H1 (cell line): ENCODE measurements around the gene ARHGEF3. TPM values are rescaled to one million over a fixed set of nuclear protein-coding genes. Genes with fewer than 3 reads are reported as not detected.

Experiments used
- CTCF ChIA-PET: fragments of 300-600 bp; sonication (Branson Sonifier 250); formaldehyde crosslinking; loops from one replicate; lab custom pipeline; 2021; ENCODE audit not compliant: partially characterized antibody; lab: Charles Lee
- POLR2A ChIA-PET: fragments of 300-600 bp; sonication (Branson Sonifier 250); formaldehyde crosslinking; loops from one replicate; lab custom pipeline; 2021; ENCODE audit warnings: inconsistent platforms; ENCODE audit not compliant: partially characterized antibody; lab: Charles Lee
- DNase-seq, 2 experiments: peaks; one replicate each; pipeline versions ENCODE4 v3.0.0 to v3.0.0-alpha.2; 2010 to 2022; ENCODE audit warnings: low spot score in 2 of 2, low read depth in 1 of 2, mixed read lengths in 1 of 2
- FAIRE-seq: peaks from 2 replicates; lab custom pipeline; 2011; peaks lifted over from hg19 to GRCh38; lab: Jason Lieb, UNC
- H2AFZ ChIP-seq: 2 replicates; pipeline ENCODE4 v1.8.1; 2012; ENCODE audit warnings: low read length, inconsistent platforms
- H2AK5ac ChIP-seq: 2 replicates; pipeline ENCODE4 v1.6.1; 2013; ENCODE audit warnings: low read depth, low read length
- H2BK120ac ChIP-seq: replicated peaks from 2 replicates; pipeline ENCODE3; 2013; ENCODE audit warnings: low read depth, low read length, inconsistent platforms
- H2BK12ac ChIP-seq: 2 replicates; pipeline ENCODE4 v1.6.1; 2013; ENCODE audit warnings: low read depth, low read length
- H2BK15ac ChIP-seq: 2 replicates; pipeline ENCODE4 v1.6.1; 2013; ENCODE audit warnings: low read length
- H2BK20ac ChIP-seq: 2 replicates; pipeline ENCODE4 v1.6.1; 2013; ENCODE audit warnings: low read length
- H2BK5ac ChIP-seq: 2 replicates; pipeline ENCODE4 v1.6.1; 2013; ENCODE audit warnings: low read depth, low read length
- H3K14ac ChIP-seq: 2 replicates; pipeline ENCODE4 v1.6.1; 2013; ENCODE audit warnings: inconsistent platforms; ENCODE audit not compliant: insufficient read length
- H3K18ac ChIP-seq: 2 replicates; pipeline ENCODE4 v1.6.1; 2013; ENCODE audit warnings: low read length; ENCODE audit errors: extremely low read depth
- H3K23ac ChIP-seq: 2 replicates; pipeline ENCODE4 v1.6.1; 2013; ENCODE audit warnings: inconsistent platforms; ENCODE audit not compliant: insufficient read length
- H3K23me2 ChIP-seq: 2 replicates; pipeline ENCODE4 v1.6.1; 2013; ENCODE audit warnings: low read depth, low read length
- H3K27ac ChIP-seq: 2 replicates; pipeline ENCODE4 v1.6.1; 2011; ENCODE audit warnings: low read depth, low read length, inconsistent platforms
- H3K27me3 ChIP-seq, 4 experiments: replicated peaks in 1 of 4; 1 replicate in 1 of 4; 2 replicates in 3 of 4; pipeline versions ENCODE4 v1.6.1 to v1.8.1; 2011 to 2013; ENCODE audit warnings: low read length in 3 of 4, mild to moderate bottlenecking in 3 of 4, inconsistent platforms in 2 of 4, mixed read lengths in 2 of 4, moderate library complexity in 1 of 4; ENCODE audit not compliant: control insufficient read depth in 3 of 4, insufficient read depth in 3 of 4; ENCODE audit errors: extremely low read depth in 1 of 4
- H3K36me3 ChIP-seq, 4 experiments: 2 replicates each; pipeline versions ENCODE4 v1.6.1 to v1.8.1; 2011 to 2013; ENCODE audit warnings: mild to moderate bottlenecking in 4 of 4, low read length in 3 of 4, moderate library complexity in 2 of 4, control low read depth in 1 of 4, inconsistent platforms in 1 of 4; ENCODE audit not compliant: insufficient read depth in 4 of 4, control insufficient read depth in 2 of 4
- H3K4ac ChIP-seq: replicated peaks from 2 replicates; pipeline ENCODE3; 2013; ENCODE audit warnings: low read length, low read depth, mixed read lengths, inconsistent platforms; ENCODE audit not compliant: insufficient read length
- H3K4me1 ChIP-seq, 4 experiments: replicated peaks in 1 of 4; 1 replicate in 1 of 4; 2 replicates in 3 of 4; pipeline versions ENCODE4 v1.6.1 to v1.8.1; 2011 to 2013; ENCODE audit warnings: low read length in 3 of 4, inconsistent platforms in 2 of 4, mixed read lengths in 1 of 4; ENCODE audit not compliant: insufficient read depth in 4 of 4, control insufficient read depth in 3 of 4
- H3K4me2 ChIP-seq, 2 experiments: 2 replicates each; pipeline versions ENCODE4 v1.6.1 to v1.8.1; 2011 to 2013; ENCODE audit warnings: low read depth in 2 of 2, low read length in 2 of 2, control low read depth in 1 of 2, inconsistent platforms in 1 of 2, mild to moderate bottlenecking in 1 of 2; ENCODE audit not compliant: insufficient read depth in 1 of 2
- H3K4me3 ChIP-seq, 4 experiments: fragments of 200-600, 300-600 bp in 1 of 4; sonication (generic), shearing (Covaris generic), sonication (Bioruptor Twin) in 1 of 4; 2 replicates each; pipeline versions ENCODE4 v1.5.1 to v1.8.1; 2011 to 2016; ENCODE audit warnings: low read length in 4 of 4, low read depth in 3 of 4, control low read depth in 2 of 4, inconsistent platforms in 2 of 4, mild to moderate bottlenecking in 2 of 4, mixed read lengths in 1 of 4, moderate library complexity in 1 of 4; ENCODE audit not compliant: insufficient read depth in 2 of 4; ENCODE audit errors: extremely low read depth in 1 of 4
- H3K56ac ChIP-seq: replicated peaks from 2 replicates; pipeline ENCODE3; 2013; ENCODE audit warnings: low read depth, mild to moderate bottlenecking, mixed read lengths, low read length, inconsistent platforms; ENCODE audit not compliant: insufficient read length
- H3K79me1 ChIP-seq: 2 replicates; pipeline ENCODE4 v1.6.1; 2013; ENCODE audit warnings: low read depth, low read length, control low read depth
- H3K79me2 ChIP-seq, 2 experiments: 2 replicates each; pipeline versions ENCODE4 v1.6.1 to v1.8.1; 2012 to 2013; ENCODE audit warnings: low read length in 2 of 2, mild to moderate bottlenecking in 2 of 2, inconsistent platforms in 1 of 2; ENCODE audit not compliant: insufficient read depth in 2 of 2, control insufficient read depth in 1 of 2
- H3K9ac ChIP-seq, 4 experiments: replicated peaks in 1 of 4; 1 replicate in 1 of 4; 2 replicates in 3 of 4; pipeline versions ENCODE4 v1.6.1 to v1.8.1; 2011 to 2013; ENCODE audit warnings: low read depth in 3 of 4, low read length in 3 of 4, control low read depth in 2 of 4, mild to moderate bottlenecking in 2 of 4, moderate library complexity in 2 of 4, inconsistent platforms in 1 of 4; ENCODE audit errors: extremely low read depth in 1 of 4
- H3K9me3 ChIP-seq, 2 experiments: 2 replicates each; pipeline versions ENCODE4 v1.6.1 to v1.8.1; 2012 to 2013; ENCODE audit warnings: mild to moderate bottlenecking in 2 of 2, moderate library complexity in 2 of 2, control low read depth in 1 of 2, inconsistent platforms in 1 of 2, low read depth in 1 of 2, low read length in 1 of 2, mixed read lengths in 1 of 2; ENCODE audit not compliant: insufficient read depth in 2 of 2
- H4K20me1 ChIP-seq, 2 experiments: replicated peaks in 1 of 2; 2 replicates each; pipeline versions ENCODE3 to v1.8.1; 2011 to 2013; ENCODE audit warnings: inconsistent platforms in 2 of 2, low read length in 2 of 2, mild to moderate bottlenecking in 1 of 2; ENCODE audit not compliant: insufficient read depth in 2 of 2, control insufficient read depth in 1 of 2
- H4K5ac ChIP-seq: 2 replicates; pipeline ENCODE4 v1.6.1; 2013; ENCODE audit warnings: low read length, low read depth, mixed read lengths, inconsistent platforms; ENCODE audit not compliant: insufficient read length
- H4K8ac ChIP-seq: 2 replicates; pipeline ENCODE4 v1.8.0; 2013; ENCODE audit warnings: mild to moderate bottlenecking, moderate library complexity, low read length, inconsistent platforms; ENCODE audit not compliant: insufficient read depth; ENCODE audit errors: extremely low read depth
- H4K91ac ChIP-seq: replicated peaks from 2 replicates; pipeline ENCODE3; 2013; ENCODE audit warnings: low read length, mixed read lengths, inconsistent platforms; ENCODE audit not compliant: insufficient read length
- CBX8 ChIP-seq: fragments of 300-800, 300-1000 bp; sonication (generic); IDR thresholded peaks from 2 replicates; pipeline ENCODE4 v1.7.1; 2016; ENCODE audit warnings: low read depth, low read length, borderline replicate concordance
- CHD1 ChIP-seq: IDR thresholded peaks from 2 replicates; pipeline ENCODE4 v1.6.1; 2012; ENCODE audit warnings: low read depth, low read length, improper control_type of control experiment
- NRF1 ChIP-seq: IDR thresholded peaks from 2 replicates; pipeline ENCODE4 v1.6.1; 2011; ENCODE audit warnings: mild to moderate bottlenecking, low read depth, low read length, improper control_type of control experiment
- SUZ12 ChIP-seq: fragments of 200-600 bp; sonication (generic); IDR thresholded peaks from 2 replicates; pipeline ENCODE4 v1.6.1; 2012; ENCODE audit warnings: mild to moderate bottlenecking, inconsistent platforms, low read length, moderate library complexity, mixed read lengths
- YY1 ChIP-seq: IDR thresholded peaks from 2 replicates; pipeline ENCODE4 v1.6.1; 2011; ENCODE audit warnings: low read depth, mild to moderate bottlenecking, low read length
- WGBS, 2 experiments: shearing (Covaris generic) in 1 of 2; methylation state at CpG; one replicate each; pipeline versions ENCODE4 v1.1.6 to v1.1.7; 2013 to 2015; ENCODE audit warnings: low lambda C conversion rate in 2 of 2, mixed read lengths in 2 of 2, inconsistent platforms in 1 of 2, low coverage in 1 of 2, missing lambda C conversion rate in 1 of 2; ENCODE audit not compliant: insufficient replicate concordance in 2 of 2, insufficient coverage in 1 of 2, insufficient read length in 1 of 2; ENCODE audit errors: extremely low coverage in 1 of 2, missing lambda C conversion rate in 1 of 2; 5-methylcytosine and 5-hydroxymethylcytosine counted together
- polyA plus RNA-seq, 7 experiments: library from polyadenylated mRNA; depleted of rRNA in 3 of 7; stranded (reverse) in 5 of 7; unstranded in 2 of 7; fragments of >200 nt in 5 of 7; fragments of 200-250 nt in 2 of 7; gene quantifications; 1 replicate in 5 of 7; 2 replicates in 1 of 7; 4 replicates in 1 of 7; pipeline versions ENCODE4 v1.2.1 to v1.2.3, GENCODE V29; 2011 to 2013; ENCODE audit warnings: missing spikeins in 2 of 7, mixed read lengths in 2 of 7
- total RNA-seq: library from RNA; stranded (reverse); fragmentation: NEBNext Ultra II Directional; extraction: Animal tissue kit (Norgen Biotek cat#: 25700); gene quantifications from 2 replicates; pipeline ENCODE4 v1.2.1, GENCODE V29; 2021
- TF ChIP-seq, protein P1 (sequence below): IDR thresholded peaks from 2 replicates; pipeline ENCODE4 v1.6.1; 2012; ENCODE audit warnings: inconsistent platforms
- TF ChIP-seq, protein P2 (sequence below): IDR thresholded peaks from 2 replicates; pipeline ENCODE4 v1.6.1; 2012; ENCODE audit warnings: low read length, inconsistent platforms

Gene ARHGEF3
- total and polyA plus RNA-seq, 2 of the 8 experiments (the other 6 are each of a cell fraction or from before 2014, with no cell fraction given): 2.8 to 6.0 TPM

DNA sequence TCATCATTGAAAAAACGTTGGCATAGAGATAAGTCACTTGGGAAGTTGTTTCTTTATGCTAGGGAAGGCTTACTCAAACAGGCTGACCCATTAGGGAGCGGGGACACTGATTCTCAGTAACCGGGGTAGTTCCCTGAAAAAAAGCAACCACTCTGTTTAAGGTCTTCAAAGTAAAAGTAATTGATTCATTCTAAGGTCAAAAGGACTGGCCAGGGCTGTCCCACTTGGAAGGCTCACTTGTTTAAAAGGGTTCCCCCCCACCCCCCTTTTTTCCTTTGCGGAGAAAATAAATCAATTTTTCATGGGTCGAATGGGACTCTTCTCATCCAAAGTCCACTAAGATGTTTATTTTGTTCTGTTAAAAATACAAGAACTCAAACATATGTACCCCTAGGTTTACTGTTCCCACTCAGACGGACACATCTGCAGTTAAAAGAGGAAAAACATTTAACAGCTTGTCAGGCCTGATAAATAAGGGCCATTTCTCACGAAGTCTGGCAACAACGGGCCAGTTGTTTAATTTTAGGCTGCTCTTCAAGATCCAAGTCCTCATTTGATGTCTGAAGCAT lies 53.0 kb downstream of the ARHGEF3 start:
- no peak overlapping the region for H3K4ac ChIP-seq
- no peak overlapping the region for H3K27ac ChIP-seq
- H3K4me3 ChIP-seq: no peak overlapping the region
- no peaks in the 10 kb centered on the region for H3K79me2 ChIP-seq
- no peaks in the 10 kb centered on the region for H3K27me3 ChIP-seq
- H3K56ac ChIP-seq: no peak overlapping the region
- no peak overlapping the region for H3K14ac ChIP-seq
- H3K79me1 ChIP-seq: no peaks in the 10 kb centered on the region
- no peaks in the 10 kb centered on the region for H4K20me1 ChIP-seq
- no peak overlapping the region for H2BK12ac ChIP-seq
- H2BK15ac ChIP-seq: no peak overlapping the region
- no peak overlapping the region for H4K8ac ChIP-seq
- no peak overlapping the region for H3K4me2 ChIP-seq
- 0 out of 2 replicates have a peak, but pooled peaks cover 1% of the 10 kb centered on the region for H3K23me2 ChIP-seq
- no peak overlapping the region for H2AFZ ChIP-seq
- no peak overlapping the region for H3K23ac ChIP-seq
- H3K36me3 ChIP-seq: no peaks in the 10 kb centered on the region
- no peak overlapping the region for H3K18ac ChIP-seq
- FAIRE-seq (no peak), DNase-seq (no peak)
- WGBS, 2 experiments: 89% methylated on average over 8 of the region's 8 CpGs; no CpG with 5 or more reads in 1 of the 2 experiments
- no peaks in the 10 kb centered on the region for H3K4me1 ChIP-seq
- TF ChIP-seq, protein P1, sequence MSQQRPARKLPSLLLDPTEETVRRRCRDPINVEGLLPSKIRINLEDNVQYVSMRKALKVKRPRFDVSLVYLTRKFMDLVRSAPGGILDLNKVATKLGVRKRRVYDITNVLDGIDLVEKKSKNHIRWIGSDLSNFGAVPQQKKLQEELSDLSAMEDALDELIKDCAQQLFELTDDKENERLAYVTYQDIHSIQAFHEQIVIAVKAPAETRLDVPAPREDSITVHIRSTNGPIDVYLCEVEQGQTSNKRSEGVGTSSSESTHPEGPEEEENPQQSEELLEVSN: no peak
- TF ChIP-seq CBX8 (no peak), CHD1 (no peak), YY1 (no peak), SUZ12 (no peak), NRF1 (no peak)
- TF ChIP-seq, protein P2, sequence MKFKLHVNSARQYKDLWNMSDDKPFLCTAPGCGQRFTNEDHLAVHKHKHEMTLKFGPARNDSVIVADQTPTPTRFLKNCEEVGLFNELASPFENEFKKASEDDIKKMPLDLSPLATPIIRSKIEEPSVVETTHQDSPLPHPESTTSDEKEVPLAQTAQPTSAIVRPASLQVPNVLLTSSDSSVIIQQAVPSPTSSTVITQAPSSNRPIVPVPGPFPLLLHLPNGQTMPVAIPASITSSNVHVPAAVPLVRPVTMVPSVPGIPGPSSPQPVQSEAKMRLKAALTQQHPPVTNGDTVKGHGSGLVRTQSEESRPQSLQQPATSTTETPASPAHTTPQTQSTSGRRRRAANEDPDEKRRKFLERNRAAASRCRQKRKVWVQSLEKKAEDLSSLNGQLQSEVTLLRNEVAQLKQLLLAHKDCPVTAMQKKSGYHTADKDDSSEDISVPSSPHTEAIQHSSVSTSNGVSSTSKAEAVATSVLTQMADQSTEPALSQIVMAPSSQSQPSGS: no peak
- no peak overlapping the region for H2BK120ac ChIP-seq
- ChIA-PET POLR2A (no interaction called here), CTCF (interaction anchor here (0.6 kb wide), 1 partner anchor 9 kb away, joined by 3 read pairs; no protein-coding TSS in a partner anchor)
- H4K91ac ChIP-seq: no peak overlapping the region
- no peak overlapping the region for H2AK5ac ChIP-seq
- no peaks in the 10 kb centered on the region for H3K9me3 ChIP-seq
- H2BK20ac ChIP-seq: no peak overlapping the region
- no peak overlapping the region for H3K9ac ChIP-seq
- no peak overlapping the region for H2BK5ac ChIP-seq
- H4K5ac ChIP-seq: no peak overlapping the region
